ENCODE measurements around the gene RNU6-9.
"Not testable (repeated sequence)": the region's sequence is repeated elsewhere in the genome, so short reads cannot be mapped to it uniquely, and the experiment has no call there.

RNU6-9 gene

GRCh38 chr19:861756-862580 is 31.3 kb upstream of the RNU6-9 start:
- peak; percentile 49 for DNase-seq

DNA sequence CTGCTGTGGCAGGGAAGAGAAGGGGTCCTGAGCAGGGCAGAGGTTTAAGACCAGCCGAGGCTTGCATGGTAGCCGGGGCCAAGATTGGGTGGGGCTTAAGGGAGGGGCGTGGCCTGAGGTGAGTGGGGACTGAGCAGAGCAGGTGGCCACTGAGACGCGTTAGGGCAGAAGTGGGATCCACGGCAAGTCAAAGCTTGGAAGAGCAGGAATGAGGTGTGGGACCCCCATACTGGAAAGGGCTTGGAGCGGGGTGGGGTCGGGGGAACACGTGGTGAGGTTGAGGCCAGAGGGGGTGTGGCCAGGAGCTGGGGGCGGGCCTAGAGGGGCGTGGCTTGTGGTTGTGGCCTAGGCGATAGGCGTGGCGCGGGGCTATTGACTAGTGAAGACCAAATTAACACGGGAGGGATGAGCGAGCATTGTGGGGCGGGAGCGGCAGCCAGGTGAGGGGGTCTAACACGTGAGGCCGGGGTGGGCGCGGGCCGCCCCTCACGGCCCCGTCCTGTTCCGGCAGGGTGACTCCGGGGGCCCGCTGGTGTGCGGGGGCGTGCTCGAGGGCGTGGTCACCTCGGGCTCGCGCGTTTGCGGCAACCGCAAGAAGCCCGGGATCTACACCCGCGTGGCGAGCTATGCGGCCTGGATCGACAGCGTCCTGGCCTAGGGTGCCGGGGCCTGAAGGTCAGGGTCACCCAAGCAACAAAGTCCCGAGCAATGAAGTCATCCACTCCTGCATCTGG is 30.5 kb upstream of the RNU6-9 start:
- DNase-seq = peak; percentile 66

- DNase-seq = no peak
Measured at GRCh38 chr19:863315-863620, 30.0 kb upstream of the RNU6-9 start.

DNA sequence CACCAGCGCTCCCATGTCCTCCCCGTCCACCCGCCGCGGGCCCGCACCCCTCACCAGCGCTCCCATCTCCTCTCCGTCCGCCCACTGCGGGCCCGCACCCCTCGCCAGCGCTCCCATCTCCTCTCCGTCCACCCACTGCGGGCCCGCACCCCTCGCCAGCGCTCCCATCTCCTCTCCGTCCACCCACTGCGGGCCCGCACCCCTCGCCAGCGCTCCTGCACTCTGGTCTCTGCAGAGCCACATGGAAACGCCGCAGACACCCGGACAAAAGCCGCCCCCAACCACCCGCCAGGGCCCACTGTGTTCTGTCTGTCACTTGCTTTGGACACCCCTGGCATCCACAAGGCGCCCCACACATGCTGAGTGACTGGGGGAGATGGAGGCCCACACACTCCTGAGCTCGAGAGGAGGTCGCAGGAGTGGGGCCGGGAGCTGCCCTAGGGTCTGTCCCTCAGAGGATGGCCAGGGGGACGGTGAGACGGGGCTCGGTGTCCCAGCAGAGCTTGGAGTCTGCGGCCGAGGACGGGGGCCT is 26.4 kb upstream of the RNU6-9 start:
- no peak for DNase-seq

DNA sequence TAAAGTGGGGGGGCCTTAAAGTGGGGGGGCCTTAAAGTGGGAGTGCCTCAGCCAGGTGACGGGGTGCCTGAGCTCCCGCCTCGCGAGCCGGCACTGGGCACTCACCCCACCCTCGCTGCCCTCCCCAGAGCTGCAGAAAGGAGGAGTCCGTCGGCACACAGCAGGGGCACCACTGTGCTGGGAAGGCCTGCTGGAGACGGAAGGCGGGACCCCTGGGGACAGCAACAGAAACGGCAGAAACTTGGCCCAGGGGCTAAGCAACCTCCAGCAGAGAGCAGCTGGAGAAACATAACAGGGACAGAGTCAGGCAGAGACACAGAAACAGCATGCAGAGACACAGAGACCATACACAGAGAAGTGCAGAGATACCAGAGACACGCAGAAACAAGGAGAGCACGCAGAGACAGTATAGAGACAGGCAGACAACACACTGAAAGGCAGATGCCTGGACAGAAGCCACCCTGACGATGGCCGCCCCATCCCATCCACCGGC is 25.9 kb upstream of the RNU6-9 start:
- no peak for DNase-seq

DNA sequence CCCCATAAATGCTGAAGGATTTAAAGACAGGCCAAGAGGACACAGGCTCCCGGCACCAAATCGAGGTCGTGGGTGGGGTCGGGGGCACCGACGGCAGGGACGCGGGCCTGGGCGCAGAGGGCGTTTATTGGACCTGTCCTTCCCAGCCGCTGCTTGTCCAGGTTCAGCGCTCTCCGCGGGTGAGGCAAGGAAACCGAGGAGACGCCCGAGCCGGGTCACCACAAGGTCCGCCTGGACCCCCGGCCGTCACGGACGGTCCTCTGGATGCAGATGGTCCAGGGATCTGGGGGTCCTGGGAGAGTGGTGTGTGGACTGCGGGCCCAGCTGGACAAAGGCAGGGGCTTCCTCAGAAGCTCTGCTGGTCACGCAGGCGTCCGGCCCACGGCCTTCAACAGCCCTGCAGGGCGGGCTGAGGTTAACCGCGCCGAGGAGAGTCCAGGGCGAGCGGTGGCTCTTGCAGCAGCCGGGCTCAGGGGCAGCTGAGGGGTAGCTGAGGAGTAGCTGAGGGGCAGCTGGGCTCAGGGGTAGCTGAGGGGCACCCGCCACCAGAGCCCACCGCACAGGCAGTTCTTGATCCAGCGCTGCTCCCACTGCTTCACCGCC is 25.3 kb upstream of the RNU6-9 start:
- no peak for DNase-seq

DNA sequence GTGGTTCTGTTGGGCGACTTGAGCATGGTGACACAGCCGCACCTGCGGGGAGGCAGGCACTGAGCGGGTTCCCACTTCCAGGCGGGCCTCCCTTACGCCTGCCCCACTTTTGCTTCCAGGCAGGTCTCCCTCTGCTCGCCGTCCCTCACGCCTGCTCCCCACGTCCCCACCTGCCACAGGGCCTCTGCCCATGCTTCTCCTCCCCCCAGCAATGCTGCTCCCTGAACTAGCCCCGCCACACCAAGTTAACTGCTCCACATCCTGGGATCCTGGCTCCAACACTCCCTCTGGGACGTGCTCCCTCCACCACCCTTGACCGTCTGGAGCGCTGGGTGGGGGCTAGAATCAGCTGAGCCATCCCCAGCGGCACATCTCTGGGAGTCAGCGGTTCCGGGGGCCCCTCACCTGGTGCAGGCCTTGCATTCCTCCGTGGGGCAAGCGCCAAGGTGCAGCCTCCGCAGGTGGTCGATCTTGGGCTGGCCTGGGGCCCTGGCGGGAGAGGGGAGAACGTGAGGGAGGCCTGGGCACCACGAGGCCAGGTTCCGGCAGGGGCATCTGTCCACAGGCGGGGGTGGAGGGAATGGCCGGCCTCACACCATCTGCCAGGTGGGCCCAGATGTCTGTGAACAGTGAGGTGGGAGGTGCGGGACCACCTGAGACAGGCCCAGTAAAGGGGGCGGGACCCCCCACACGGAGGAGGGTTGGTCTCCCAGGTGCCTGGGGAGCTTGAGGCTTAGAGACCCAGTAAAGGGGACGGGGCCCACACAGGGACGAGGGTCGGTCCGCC is 24.6 kb upstream of the RNU6-9 start:
- DNase-seq = no peak

GRCh38 chr19:869245-870177 is 23.8 kb upstream of the RNU6-9 start:
- no peak for DNase-seq

DNA sequence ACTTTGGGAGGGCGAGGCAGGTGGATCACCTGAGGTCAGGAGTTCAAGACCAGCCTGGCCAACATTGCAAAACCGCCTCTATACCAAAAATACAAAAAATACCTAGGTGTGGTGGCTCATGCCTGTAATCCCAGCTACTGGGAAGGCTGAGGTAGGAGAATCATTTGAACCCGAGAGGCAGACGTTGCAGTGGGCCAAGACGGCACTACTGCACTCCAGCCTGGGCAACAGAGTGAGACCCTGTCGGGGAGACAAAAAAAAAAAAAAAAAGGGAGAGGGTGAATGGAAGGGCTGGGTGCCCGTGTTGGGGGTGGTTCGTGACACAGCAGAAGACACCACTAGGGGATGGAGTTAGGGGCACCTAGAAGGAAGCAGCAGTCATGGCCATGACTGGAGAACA is 23.0 kb upstream of the RNU6-9 start:
- DNase-seq = no peak

- no peak for DNase-seq
Measured at GRCh38 chr19:870963-871401, 22.3 kb upstream of the RNU6-9 start.

- DNase-seq = no peak
Measured at GRCh38 chr19:871446-872265, 21.6 kb upstream of the RNU6-9 start.

DNA sequence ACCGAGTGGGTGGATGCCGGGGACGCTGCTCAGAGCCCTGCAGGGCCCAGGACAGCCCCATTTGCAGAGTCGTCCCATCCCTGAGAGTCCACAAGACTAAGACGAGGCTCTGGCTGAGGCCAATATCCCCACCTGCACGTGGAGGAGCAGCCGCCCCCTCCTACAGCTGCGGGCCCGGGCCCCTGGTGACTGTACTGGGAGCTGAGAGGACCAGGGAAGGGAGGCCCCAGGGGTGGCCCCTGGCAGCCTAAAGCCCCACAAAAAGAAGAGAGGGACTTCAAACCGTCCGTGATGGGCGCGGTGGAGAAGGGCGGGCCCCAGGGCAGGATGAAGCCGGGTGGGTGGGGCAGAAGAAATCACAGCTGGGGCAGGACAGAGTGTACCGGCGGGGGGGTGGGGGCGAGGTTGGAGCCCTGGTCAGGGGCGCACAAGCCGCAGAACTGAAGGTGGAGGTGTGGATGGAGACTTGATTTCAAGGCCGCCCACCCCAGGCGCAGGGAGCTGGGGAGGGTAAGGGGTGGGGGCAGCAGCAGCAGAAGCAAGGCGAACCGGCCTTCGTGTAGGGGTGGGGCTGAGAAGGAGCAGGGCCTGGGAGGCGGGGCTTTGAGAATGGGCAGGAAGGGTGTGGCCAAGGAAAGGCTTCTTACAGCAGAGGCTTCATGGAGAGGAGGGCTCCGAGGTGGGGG is 20.9 kb upstream of the RNU6-9 start:
- peak; percentile 69 for DNase-seq

- DNase-seq = peak; percentile 51
Measured at GRCh38 chr19:873084-873483, 20.2 kb upstream of the RNU6-9 start.

DNA sequence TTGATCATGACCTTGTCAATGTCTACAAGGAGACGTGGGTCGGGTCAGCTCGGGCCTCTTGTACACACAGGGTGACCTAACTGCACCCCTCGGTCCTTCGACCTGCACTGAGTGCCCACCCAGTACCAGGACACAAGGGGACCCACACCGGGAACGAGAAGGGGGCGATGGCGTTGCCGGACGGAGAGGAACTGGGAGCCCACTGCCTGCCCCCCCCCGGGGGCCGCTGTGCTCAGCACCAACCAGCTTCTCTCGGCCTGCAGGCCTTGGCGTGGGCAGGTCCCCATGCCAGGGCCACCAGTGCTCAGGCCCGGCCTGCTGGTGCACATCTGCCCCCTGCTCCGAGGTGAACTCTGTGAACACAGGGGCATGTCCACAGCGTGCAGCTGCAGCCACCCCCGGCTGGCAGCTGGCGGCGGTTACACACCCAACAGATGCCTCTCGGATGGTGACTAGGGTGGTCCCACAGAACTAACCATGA is 19.7 kb upstream of the RNU6-9 start:
- DNase-seq = no peak

DNA sequence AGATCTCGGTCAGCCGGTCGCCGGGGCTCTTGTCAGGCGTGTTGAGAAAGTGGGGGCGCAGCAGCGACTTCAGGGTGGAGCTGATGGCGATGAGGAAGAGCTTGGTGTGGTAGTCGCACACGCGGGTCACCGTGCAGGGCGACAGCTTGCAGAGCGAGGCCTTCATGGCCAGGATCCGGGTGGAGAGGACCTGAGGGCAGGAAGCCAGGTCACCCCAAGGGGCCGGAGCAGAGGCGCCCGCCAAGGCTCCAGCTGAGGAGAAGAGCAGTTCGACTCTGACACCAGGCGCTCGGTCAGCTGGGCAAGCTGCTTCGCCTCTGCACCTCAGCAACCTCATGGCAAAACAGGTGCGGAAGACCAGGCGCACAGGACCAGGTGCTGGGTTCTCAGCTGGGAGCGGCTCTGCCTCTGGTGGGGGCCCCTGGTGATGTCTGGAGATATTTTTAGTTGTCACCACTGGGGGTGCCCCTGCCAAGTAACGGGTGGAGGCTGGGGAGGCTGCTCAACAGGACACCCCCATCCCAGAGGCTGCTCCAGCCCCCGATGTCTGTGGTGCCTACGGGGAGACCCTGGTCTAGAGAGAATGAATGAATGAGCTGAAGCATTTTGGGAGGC is 17.9 kb upstream of the RNU6-9 start:
- DNase-seq = no peak

- DNase-seq = no peak
Measured at GRCh38 chr19:876089-876488, 17.2 kb upstream of the RNU6-9 start.

- no peak for DNase-seq
Measured at GRCh38 chr19:876780-877314, 16.4 kb upstream of the RNU6-9 start.

GRCh38 chr19:877992-878660 is 15.2 kb upstream of the RNU6-9 start:
- DNase-seq = not testable (repeated sequence)

All from activated CD4-positive, alpha-beta T cell treated with anti-CD3 and anti-CD28 coated beads for 1 hour (primary cell).